Measurements from ENCODE around the gene TM4SF5. TPM values are rescaled to one million over a fixed set of nuclear protein-coding genes. Genes with fewer than 3 reads are reported as not detected.

Gene TM4SF5
- total RNA-seq, 4 donors from 2014 or later: not detected

GRCh38 chr17:4816826-4817225, 45.1 kb downstream of the TM4SF5 start:
- no peak overlapping the region for H3K27ac ChIP-seq
- 86 to 95% methylated on average over 13 of the region's 13 CpGs for WGBS, 2 donors
- H3K27me3 ChIP-seq: no peaks in the 10 kb centered on the region
- H3K36me3 ChIP-seq: peaks cover 0 to 79% (median 6%) of the 10 kb centered on the region in 3 donors
- no peak for TF ChIP-seq POLR2A (IDR thresholded peaks at IDR 0.05)
- no peak for TF ChIP-seq CTCF (IDR thresholded peaks at IDR 0.05)
- no peak for TF ChIP-seq EP300 (IDR thresholded peaks at IDR 0.05)
- no peaks in the 10 kb centered on the region for H3K4me1 ChIP-seq
- no peak overlapping the region for H3K4me3 ChIP-seq
- no peak for DNase-seq (ENCODE audit: low spot score in 2 of 2)
- H3K9me3 ChIP-seq: no peaks in the 10 kb centered on the region

- WGBS, 2 donors: 75 to 76% methylated on average over 12 of the region's 12 CpGs
- H3K27me3 ChIP-seq: no peaks in the 10 kb centered on the region
- H3K36me3 ChIP-seq: peaks cover 0 to 92% (median 6%) of the 10 kb centered on the region in 3 donors
- TF ChIP-seq CTCF (IDR thresholded peaks at IDR 0.05) (no peak), POLR2A (IDR thresholded peaks at IDR 0.05) (no peak), EP300 (IDR thresholded peaks at IDR 0.05) (no peak)
- H3K9me3 ChIP-seq: no peaks in the 10 kb centered on the region
- no peak overlapping the region for H3K4me3 ChIP-seq
- no peak for DNase-seq (ENCODE audit: low spot score in 2 of 2)
- H3K27ac ChIP-seq: no peak overlapping the region
- no peaks in the 10 kb centered on the region for H3K4me1 ChIP-seq
Observed at GRCh38 chr17:4818276-4818675, 46.6 kb downstream of the TM4SF5 start.

- Histone ChIP-seq H3K27ac (no peak overlapping the region), H3K36me3 (peaks cover 0 to 62% (median 0%) of the 10 kb centered on the region in 3 donors), H3K27me3 (no peaks in the 10 kb centered on the region), H3K9me3 (no peaks in the 10 kb centered on the region), H3K4me1 (no peaks in the 10 kb centered on the region), H3K4me3 (no peak overlapping the region)
- TF ChIP-seq POLR2A (IDR thresholded peaks at IDR 0.05) (no peak), CTCF (IDR thresholded peaks at IDR 0.05) (no peak)
- WGBS, 2 donors: 40 to 51% methylated on average over 3 of the region's 3 CpGs
- no peak for DNase-seq (ENCODE audit: low spot score in 2 of 2)
Observed at GRCh38 chr17:4822835-4823234, 51.1 kb downstream of the TM4SF5 start.

- 75% methylated on average over 12 of the region's 12 CpGs for WGBS, 2 donors
- H3K9me3 ChIP-seq: no peaks in the 10 kb centered on the region
Observed at GRCh38 chr17:4823373-4824089, 51.8 kb downstream of the TM4SF5 start.

More at GRCh38 chr17:4823373-4824089, 51.8 kb downstream of the TM4SF5 start:
- no peaks in the 10 kb centered on the region for H3K27me3 ChIP-seq
- no peaks in the 10 kb centered on the region for H3K4me1 ChIP-seq
- no peak overlapping the region for H3K27ac ChIP-seq
- no peak for DNase-seq (ENCODE audit: low spot score in 2 of 2)
- H3K4me3 ChIP-seq: no peak overlapping the region
- H3K36me3 ChIP-seq: peaks cover 0 to 55% (median 0%) of the 10 kb centered on the region in 3 donors
- TF ChIP-seq CTCF (IDR thresholded peaks at IDR 0.05) (no peak), POLR2A (IDR thresholded peaks at IDR 0.05) (no peak), EP300 (IDR thresholded peaks at IDR 0.05) (no peak)

All from tibial nerve (tissue), 4 donors.